GM23248 (cell line): ENCODE measurements around the gene ATG7. TPM values are rescaled to one million over a fixed set of nuclear protein-coding genes. Genes with fewer than 3 reads are reported as not detected.

Experiments
- DNase-seq: peaks from one replicate; pipeline ENCODE4 v3.0.0-alpha.2; 2015
- H2AFZ ChIP-seq: fragments of 200-600 bp; sonication (generic); 2 replicates; pipeline ENCODE4 v1.6.1; 2016; ENCODE audit warnings: antibody characterized with exemption
- H3F3A ChIP-seq: fragments of 200-600 bp; sonication (generic); 2 replicates; pipeline ENCODE4 v1.6.1; 2016; ENCODE audit warnings: mild to moderate bottlenecking, antibody characterized with exemption, mixed run types; ENCODE audit not compliant: insufficient read depth
- H3K27ac ChIP-seq: fragments of 200-600 bp; sonication (generic); 2 replicates; pipeline ENCODE4 v1.5.1; 2016; ENCODE audit warnings: mild to moderate bottlenecking
- H3K27me3 ChIP-seq: fragments of 200-600 bp; sonication (generic); replicated peaks from 2 replicates; pipeline ENCODE4 v1.6.1; 2016; ENCODE audit warnings: mild to moderate bottlenecking; ENCODE audit not compliant: insufficient read depth
- H3K36me3 ChIP-seq: fragments of 200-600 bp; sonication (generic); 2 replicates; pipeline ENCODE4 v1.6.1; 2016; ENCODE audit warnings: low read depth, mild to moderate bottlenecking
- H3K4me1 ChIP-seq: fragments of 200-600 bp; sonication (generic); 2 replicates; pipeline ENCODE4 v1.6.1; 2016; ENCODE audit warnings: mild to moderate bottlenecking; ENCODE audit not compliant: insufficient read depth
- H3K4me2 ChIP-seq: fragments of 200-600 bp; sonication (generic); one replicate; pipeline ENCODE4 v1.6.1; 2016; ENCODE audit warnings: mild to moderate bottlenecking; ENCODE audit not compliant: unreplicated experiment
- H3K4me3 ChIP-seq: fragments of 200-600 bp; sonication (generic); 2 replicates; pipeline ENCODE4 v1.5.1; 2016; ENCODE audit warnings: mild to moderate bottlenecking
- H3K79me2 ChIP-seq: fragments of 200-600 bp; sonication (generic); 2 replicates; pipeline ENCODE4 v1.6.1; 2016; ENCODE audit warnings: mild to moderate bottlenecking; ENCODE audit not compliant: insufficient read depth
- H3K9ac ChIP-seq: fragments of 200-600 bp; sonication (generic); 2 replicates; pipeline ENCODE4 v1.6.1; 2016; ENCODE audit warnings: mild to moderate bottlenecking
- H3K9me2 ChIP-seq: fragments of 200-600 bp; sonication (generic); 2 replicates; pipeline ENCODE4 v1.6.1; 2016; ENCODE audit warnings: mixed run types, mild to moderate bottlenecking, moderate library complexity; ENCODE audit not compliant: insufficient read depth
- H3K9me3 ChIP-seq: fragments of 200-600 bp; sonication (generic); one replicate; pipeline ENCODE4 v1.6.1; 2017; ENCODE audit warnings: low read depth
- H4K20me1 ChIP-seq: fragments of 200-600 bp; sonication (generic); 2 replicates; pipeline ENCODE4 v1.6.0; 2016; ENCODE audit not compliant: insufficient read depth
- EZH2 ChIP-seq: fragments of 200-600 bp; sonication (generic); IDR thresholded peaks from 2 replicates; pipeline ENCODE4 v1.6.1; 2018; ENCODE audit warnings: antibody characterized with exemption, mild to moderate bottlenecking; ENCODE audit not compliant: insufficient read depth, poor library complexity, severe bottlenecking
- EZH2phosphoT487 ChIP-seq: fragments of 200-600 bp; sonication (generic); IDR thresholded peaks from 2 replicates; pipeline ENCODE4 v1.6.1; 2018; ENCODE audit warnings: antibody characterized with exemption, moderate library complexity, mild to moderate bottlenecking, low read depth; ENCODE audit not compliant: insufficient read depth
- WGBS, 2 experiments: methylation state at CpG; one replicate each; pipeline ENCODE4 v1.1.6; 2015 to 2017; ENCODE audit warnings: low lambda C conversion rate in 2 of 2, low coverage in 1 of 2; ENCODE audit errors: missing lambda C conversion rate in 2 of 2; 5-methylcytosine and 5-hydroxymethylcytosine counted together
- in situ Hi-C: fragments of 300-500 bp; cut with MboI; formaldehyde crosslinking; loops from 2 replicates; pipeline ENCODE4 v1.15.0; 2020
- polyA plus RNA-seq: library from polyadenylated mRNA; unstranded; fragments of >200 nt; fragmentation: Nextera tagmentation; extraction: Ambion mirVana; gene quantifications from 2 replicates; pipeline ENCODE4 v1.2.1, GENCODE V29; 2016
- total RNA-seq: library from RNA; depleted of rRNA; stranded (reverse); fragments of >200 nt; shearing (Covaris generic); gene quantifications from 2 replicates; pipeline ENCODE4 v1.2.3, GENCODE V29; 2014

ATG7 gene
- total and polyA plus RNA-seq, 2 experiments from 2014 or later = 40.5 to 67.5 TPM

GRCh38 chr3:11574981-11575669, 302.9 kb downstream of the ATG7 start:
- Histone ChIP-seq H3K9me2 (no peaks in the 10 kb centered on the region), H3K27me3 (no peaks in the 10 kb centered on the region), H3K4me1 (peaks cover 12% of the 10 kb centered on the region), H3K4me2 (no peak overlapping the region), H4K20me1 (0 out of 2 replicates have a peak, but pooled peaks cover 5% of the 10 kb centered on the region), H3K4me3 (no peak overlapping the region), H2AFZ (no peak overlapping the region), H3K27ac (no peak overlapping the region), H3K36me3 (peaks cover 4% of the 10 kb centered on the region; the same call in 1 of the 2 replicates), H3K9me3 (no peaks in the 10 kb centered on the region), H3F3A (peaks cover 19% of the 10 kb centered on the region), H3K9ac (no peak overlapping the region), H3K79me2 (peaks cover 100% of the 10 kb centered on the region)
- TF ChIP-seq EZH2 (no peak), EZH2phosphoT487 (no peak)
- DNase-seq = no peak
- in situ Hi-C loops = no loop called here
- WGBS, 2 experiments = 91% methylated on average over 20 of the region's 20 CpGs

- H3K9me2 ChIP-seq = no peaks in the 10 kb centered on the region
- H3K27me3 ChIP-seq = no peaks in the 10 kb centered on the region
- in situ Hi-C loops = no loop called here
- WGBS, 2 experiments = 86% methylated on average over 10 of the region's 10 CpGs
- H3K9ac ChIP-seq = no peak overlapping the region
- no peaks in the 10 kb centered on the region for H3K9me3 ChIP-seq
- peaks cover 19% of the 10 kb centered on the region for H3F3A ChIP-seq
- H3K27ac ChIP-seq = no peak overlapping the region
- peaks cover 100% of the 10 kb centered on the region for H3K79me2 ChIP-seq
- H3K4me1 ChIP-seq = peaks cover 9% of the 10 kb centered on the region
- TF ChIP-seq EZH2phosphoT487 (no peak), EZH2 (no peak)
- no peak overlapping the region for H3K4me2 ChIP-seq
- H2AFZ ChIP-seq = no peak overlapping the region
- H3K4me3 ChIP-seq = no peak overlapping the region
- no peak for DNase-seq
- H4K20me1 ChIP-seq = 0 out of 2 replicates have a peak, but pooled peaks cover 5% of the 10 kb centered on the region
- H3K36me3 ChIP-seq = peaks cover 5% of the 10 kb centered on the region; the same call in 1 of the 2 replicates
These were observed 303.5 kb downstream of the ATG7 start for GRCh38 chr3:11575677-11576076.

GRCh38 chr3:11576453-11576852, 304.3 kb downstream of the ATG7 start:
- DNase-seq = peak; percentile 26
- peaks cover 100% of the 10 kb centered on the region for H3K79me2 ChIP-seq
- H3K4me2 ChIP-seq = no peak overlapping the region
- H3K9me3 ChIP-seq = no peaks in the 10 kb centered on the region
- H3F3A ChIP-seq = peaks cover 26% of the 10 kb centered on the region
- no peak overlapping the region for H3K4me3 ChIP-seq
- H3K9me2 ChIP-seq = no peaks in the 10 kb centered on the region
- peak overlapping the region; percentile 6; the same call in 1 of the 2 replicates for H3K27ac ChIP-seq
- H3K36me3 ChIP-seq = peaks cover 5% of the 10 kb centered on the region; the same call in 1 of the 2 replicates
- in situ Hi-C loops = no loop called here
- H4K20me1 ChIP-seq = 0 out of 2 replicates have a peak, but pooled peaks cover 5% of the 10 kb centered on the region
- TF ChIP-seq EZH2phosphoT487 (no peak), EZH2 (no peak)
- no peak overlapping the region for H2AFZ ChIP-seq
- WGBS, 2 experiments = 50 to 53% methylated on average over 9 of the region's 9 CpGs
- H3K9ac ChIP-seq = peak overlapping the region; percentile 22; the same call in 1 of the 2 replicates
- no peaks in the 10 kb centered on the region for H3K27me3 ChIP-seq
- peaks cover 10% of the 10 kb centered on the region for H3K4me1 ChIP-seq

- WGBS, 2 experiments = 89 to 90% methylated on average over 8 of the region's 8 CpGs
- peaks cover 5% of the 10 kb centered on the region; the same call in 1 of the 2 replicates for H4K20me1 ChIP-seq
- TF ChIP-seq EZH2phosphoT487 (no peak), EZH2 (no peak)
These were observed 306.0 kb downstream of the ATG7 start for GRCh38 chr3:11578169-11578568.

More at GRCh38 chr3:11578169-11578568, 306.0 kb downstream of the ATG7 start:
- H3K4me3 ChIP-seq = no peak overlapping the region
- no peaks in the 10 kb centered on the region for H3K9me2 ChIP-seq
- no peak for DNase-seq
- no peak overlapping the region for H2AFZ ChIP-seq
- H3K27ac ChIP-seq = no peak overlapping the region
- H3K79me2 ChIP-seq = peaks cover 100% of the 10 kb centered on the region
- H3K27me3 ChIP-seq = no peaks in the 10 kb centered on the region
- peaks cover 41% of the 10 kb centered on the region for H3F3A ChIP-seq
- in situ Hi-C loops = no loop called here
- no peak overlapping the region for H3K9ac ChIP-seq
- no peaks in the 10 kb centered on the region for H3K9me3 ChIP-seq
- H3K4me1 ChIP-seq = peaks cover 26% of the 10 kb centered on the region
- H3K4me2 ChIP-seq = no peak overlapping the region
- H3K36me3 ChIP-seq = peaks cover 5% of the 10 kb centered on the region; the same call in 1 of the 2 replicates
